ENCODE data around the gene UBE3C.
"Not testable (repeated sequence)": the region's sequence is repeated elsewhere in the genome, so short reads cannot be mapped to it uniquely, and the experiment has no call there.

Gene UBE3C

GRCh38 chr7:157155959-157156358 lies 17.2 kb downstream of the UBE3C start:
- H3K9ac ChIP-seq (ENCODE audit: low read length): no peak overlapping the region
- H3K27me3 ChIP-seq (ENCODE audit: control insufficient read depth, insufficient read depth, low read length): no peaks in the 10 kb centered on the region
- peaks cover 19% of the 10 kb centered on the region for H3K4me1 ChIP-seq (ENCODE audit: control insufficient read depth, insufficient read depth, low read length)
- no peak overlapping the region for H3K4me3 ChIP-seq (ENCODE audit: low read length)
- H3K9me3 ChIP-seq (ENCODE audit: control insufficient read depth, low read length): no peaks in the 10 kb centered on the region
- no peaks in the 10 kb centered on the region for H3K36me3 ChIP-seq (ENCODE audit: control insufficient read depth, insufficient read depth, low read length)

- Histone ChIP-seq H3K9me3 (ENCODE audit: control insufficient read depth, low read length) (no peaks in the 10 kb centered on the region), H3K4me3 (ENCODE audit: low read length) (no peak overlapping the region), H3K36me3 (ENCODE audit: control insufficient read depth, insufficient read depth, low read length) (no peaks in the 10 kb centered on the region), H3K4me1 (ENCODE audit: control insufficient read depth, insufficient read depth, low read length) (peaks cover 17% of the 10 kb centered on the region), H3K27me3 (ENCODE audit: control insufficient read depth, insufficient read depth, low read length) (no peaks in the 10 kb centered on the region), H3K9ac (ENCODE audit: low read length) (no peak overlapping the region)
Measured at GRCh38 chr7:157158400-157158799, 19.7 kb downstream of the UBE3C start.

DNA sequence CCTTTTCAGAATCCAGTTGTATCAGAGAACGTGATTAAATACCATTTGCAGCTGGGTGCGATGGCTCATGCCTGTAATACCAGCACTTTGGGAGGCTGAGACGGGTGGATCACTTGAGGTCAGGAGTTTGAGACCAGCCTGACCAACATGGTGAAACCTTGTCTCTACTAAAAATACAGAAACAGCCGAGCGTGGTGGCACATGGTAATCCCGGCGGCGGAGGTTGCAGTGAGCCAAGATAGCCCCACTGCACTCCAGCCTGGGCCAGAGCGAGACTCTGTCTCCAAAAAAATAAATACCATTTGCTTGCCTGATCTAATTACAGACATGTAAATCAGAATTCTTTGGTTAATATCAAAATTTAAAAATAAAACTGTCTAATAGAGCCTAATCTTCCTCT lies 20.8 kb downstream of the UBE3C start:
- not testable (repeated sequence) for H3K27me3 ChIP-seq (ENCODE audit: control insufficient read depth, insufficient read depth, low read length); H3K9me3 ChIP-seq (ENCODE audit: control insufficient read depth, low read length); H3K36me3 ChIP-seq (ENCODE audit: control insufficient read depth, insufficient read depth, low read length); H3K4me3 ChIP-seq (ENCODE audit: low read length); H3K9ac ChIP-seq (ENCODE audit: low read length)
- H3K4me1 ChIP-seq (ENCODE audit: control insufficient read depth, insufficient read depth, low read length): peaks cover 17% of the 10 kb centered on the region

DNA sequence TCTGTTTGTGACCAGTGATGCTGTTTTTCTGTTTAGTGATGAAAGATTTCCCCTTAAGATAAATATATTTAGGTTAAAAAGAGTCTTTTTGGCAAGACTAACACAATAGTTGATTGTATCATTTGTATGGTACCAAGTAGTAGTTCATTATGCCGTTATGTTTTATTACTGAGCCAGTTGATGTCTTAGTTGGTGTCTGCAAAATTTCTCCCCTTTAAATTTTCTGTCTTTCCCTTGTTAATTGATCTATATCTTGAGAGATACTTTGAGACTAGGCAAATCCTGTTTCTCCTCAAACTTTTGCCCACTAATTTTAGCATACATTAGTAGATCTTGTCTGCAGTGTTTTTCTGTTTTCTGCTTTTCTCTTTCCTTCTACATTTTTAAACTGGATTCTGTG lies 21.7 kb downstream of the UBE3C start:
- no peak overlapping the region for H3K4me3 ChIP-seq (ENCODE audit: low read length)
- no peaks in the 10 kb centered on the region for H3K36me3 ChIP-seq (ENCODE audit: control insufficient read depth, insufficient read depth, low read length)
- no peak overlapping the region for H3K9ac ChIP-seq (ENCODE audit: low read length)
- H3K27me3 ChIP-seq (ENCODE audit: control insufficient read depth, insufficient read depth, low read length): no peaks in the 10 kb centered on the region
- H3K9me3 ChIP-seq (ENCODE audit: control insufficient read depth, low read length): no peaks in the 10 kb centered on the region
- H3K4me1 ChIP-seq (ENCODE audit: control insufficient read depth, insufficient read depth, low read length): peaks cover 17% of the 10 kb centered on the region

DNA sequence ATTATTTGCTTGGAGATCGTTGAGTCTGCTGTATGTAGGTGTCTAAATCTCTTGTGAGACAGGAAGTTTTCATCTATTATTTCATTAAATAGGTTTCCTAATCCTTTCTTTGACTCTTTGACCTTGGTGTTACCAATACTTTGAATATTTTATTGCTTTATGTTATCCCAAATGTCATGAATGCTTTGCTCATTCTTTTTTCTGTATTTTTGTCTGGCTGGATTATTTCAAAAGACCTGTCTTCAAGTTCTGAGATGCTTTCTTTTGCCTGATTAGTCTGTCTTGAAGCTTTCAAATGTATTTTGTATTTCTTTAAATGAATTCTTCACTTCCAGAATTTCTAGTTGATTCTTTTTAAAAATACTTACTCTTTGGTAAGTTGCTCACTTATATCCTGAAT lies 27.3 kb downstream of the UBE3C start:
- Histone ChIP-seq H3K4me3 (ENCODE audit: low read length) (no peak overlapping the region), H3K9me3 (ENCODE audit: control insufficient read depth, low read length) (no peaks in the 10 kb centered on the region), H3K4me1 (ENCODE audit: control insufficient read depth, insufficient read depth, low read length) (no peaks in the 10 kb centered on the region), H3K36me3 (ENCODE audit: control insufficient read depth, insufficient read depth, low read length) (peaks cover 5% of the 10 kb centered on the region), H3K9ac (ENCODE audit: low read length) (no peak overlapping the region), H3K27me3 (ENCODE audit: control insufficient read depth, insufficient read depth, low read length) (no peaks in the 10 kb centered on the region)

- H3K4me3 ChIP-seq (ENCODE audit: low read length): no peak overlapping the region
- no peaks in the 10 kb centered on the region for H3K27me3 ChIP-seq (ENCODE audit: control insufficient read depth, insufficient read depth, low read length)
- no peaks in the 10 kb centered on the region for H3K9me3 ChIP-seq (ENCODE audit: control insufficient read depth, low read length)
- no peak overlapping the region for H3K9ac ChIP-seq (ENCODE audit: low read length)
- peaks cover 5% of the 10 kb centered on the region for H3K36me3 ChIP-seq (ENCODE audit: control insufficient read depth, insufficient read depth, low read length)
- H3K4me1 ChIP-seq (ENCODE audit: control insufficient read depth, insufficient read depth, low read length): no peaks in the 10 kb centered on the region
Measured at GRCh38 chr7:157168571-157168970, 29.8 kb downstream of the UBE3C start.

DNA sequence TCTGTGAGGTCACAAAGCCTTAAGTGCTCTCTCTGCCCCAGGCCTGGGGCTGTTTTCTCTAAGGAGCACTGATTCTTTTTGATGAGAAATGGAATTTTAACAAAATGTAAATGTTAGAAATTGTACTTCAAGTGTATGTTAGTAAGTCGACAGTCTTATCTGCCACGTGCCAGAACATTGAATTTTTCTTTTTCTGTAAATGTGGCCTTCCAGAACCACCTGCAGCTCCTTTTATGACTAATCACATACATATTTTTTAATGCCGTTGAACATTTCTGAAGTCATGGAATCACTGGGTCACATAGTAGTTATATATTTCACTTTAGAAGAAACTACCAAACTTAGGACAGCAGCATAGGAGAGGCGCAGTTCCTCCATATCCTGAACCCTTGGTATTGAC lies 38.0 kb downstream of the UBE3C start:
- H3K4me1 ChIP-seq (ENCODE audit: control insufficient read depth, insufficient read depth, low read length): no peaks in the 10 kb centered on the region
- no peaks in the 10 kb centered on the region for H3K27me3 ChIP-seq (ENCODE audit: control insufficient read depth, insufficient read depth, low read length)
- no peak overlapping the region for H3K4me3 ChIP-seq (ENCODE audit: low read length)
- H3K36me3 ChIP-seq (ENCODE audit: control insufficient read depth, insufficient read depth, low read length): peaks cover 5% of the 10 kb centered on the region
- H3K9ac ChIP-seq (ENCODE audit: low read length): no peak overlapping the region
- H3K9me3 ChIP-seq (ENCODE audit: control insufficient read depth, low read length): no peaks in the 10 kb centered on the region

- H3K4me1 ChIP-seq (ENCODE audit: control insufficient read depth, insufficient read depth, low read length): no peaks in the 10 kb centered on the region
- H3K9ac ChIP-seq (ENCODE audit: low read length): no peak overlapping the region
- no peaks in the 10 kb centered on the region for H3K9me3 ChIP-seq (ENCODE audit: control insufficient read depth, low read length)
- no peaks in the 10 kb centered on the region for H3K27me3 ChIP-seq (ENCODE audit: control insufficient read depth, insufficient read depth, low read length)
- H3K4me3 ChIP-seq (ENCODE audit: low read length): no peak overlapping the region
- peaks cover 5% of the 10 kb centered on the region for H3K36me3 ChIP-seq (ENCODE audit: control insufficient read depth, insufficient read depth, low read length)
Measured at GRCh38 chr7:157177333-157177982, 38.7 kb downstream of the UBE3C start.

GRCh38 chr7:157177983-157178381 lies 39.3 kb downstream of the UBE3C start:
- H3K27me3 ChIP-seq (ENCODE audit: control insufficient read depth, insufficient read depth, low read length): no peaks in the 10 kb centered on the region
- no peak overlapping the region for H3K9ac ChIP-seq (ENCODE audit: low read length)
- H3K4me1 ChIP-seq (ENCODE audit: control insufficient read depth, insufficient read depth, low read length): no peaks in the 10 kb centered on the region
- H3K9me3 ChIP-seq (ENCODE audit: control insufficient read depth, low read length): no peaks in the 10 kb centered on the region
- H3K36me3 ChIP-seq (ENCODE audit: control insufficient read depth, insufficient read depth, low read length): peaks cover 5% of the 10 kb centered on the region
- H3K4me3 ChIP-seq (ENCODE audit: low read length): no peak overlapping the region

- Histone ChIP-seq H3K4me1 (ENCODE audit: control insufficient read depth, insufficient read depth, low read length) (no peaks in the 10 kb centered on the region), H3K27me3 (ENCODE audit: control insufficient read depth, insufficient read depth, low read length) (no peaks in the 10 kb centered on the region), H3K9ac (ENCODE audit: low read length) (no peak overlapping the region), H3K36me3 (ENCODE audit: control insufficient read depth, insufficient read depth, low read length) (no peaks in the 10 kb centered on the region), H3K9me3 (ENCODE audit: control insufficient read depth, low read length) (no peaks in the 10 kb centered on the region), H3K4me3 (ENCODE audit: low read length) (no peak overlapping the region)
Measured at GRCh38 chr7:157183832-157184231, 45.1 kb downstream of the UBE3C start.

- Histone ChIP-seq H3K4me1 (ENCODE audit: control insufficient read depth, insufficient read depth, low read length) (no peaks in the 10 kb centered on the region), H3K36me3 (ENCODE audit: control insufficient read depth, insufficient read depth, low read length) (no peaks in the 10 kb centered on the region), H3K9ac (ENCODE audit: low read length) (no peak overlapping the region), H3K4me3 (ENCODE audit: low read length) (no peak overlapping the region), H3K9me3 (ENCODE audit: control insufficient read depth, low read length) (no peaks in the 10 kb centered on the region), H3K27me3 (ENCODE audit: control insufficient read depth, insufficient read depth, low read length) (no peaks in the 10 kb centered on the region)
Measured at GRCh38 chr7:157188091-157188665, 49.5 kb downstream of the UBE3C start.

DNA sequence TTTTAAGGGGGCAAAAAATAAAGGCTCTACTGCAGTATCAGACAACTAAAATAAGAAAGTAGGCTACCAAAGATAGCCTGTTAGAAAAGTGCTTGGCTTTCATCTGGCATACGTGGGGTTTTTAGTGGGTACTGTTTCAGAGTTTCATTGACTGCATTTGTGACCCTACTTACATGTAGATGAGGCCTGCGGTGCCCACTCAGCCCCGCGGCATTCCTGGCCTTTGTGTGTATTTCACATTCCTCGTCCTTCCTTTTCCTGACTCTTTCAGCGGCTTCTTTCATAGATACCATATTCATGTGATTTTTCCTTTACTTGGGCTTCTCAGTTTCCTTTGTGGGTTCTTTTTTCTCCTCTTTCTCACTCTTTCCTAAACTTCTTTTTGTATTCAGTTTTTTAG lies 50.7 kb downstream of the UBE3C start:
- Histone ChIP-seq H3K27me3 (ENCODE audit: control insufficient read depth, insufficient read depth, low read length) (no peaks in the 10 kb centered on the region), H3K9me3 (ENCODE audit: control insufficient read depth, low read length) (no peaks in the 10 kb centered on the region), H3K4me1 (ENCODE audit: control insufficient read depth, insufficient read depth, low read length) (no peaks in the 10 kb centered on the region), H3K9ac (ENCODE audit: low read length) (no peak overlapping the region), H3K36me3 (ENCODE audit: control insufficient read depth, insufficient read depth, low read length) (no peaks in the 10 kb centered on the region), H3K4me3 (ENCODE audit: low read length) (no peak overlapping the region)

GRCh38 chr7:157192861-157193260 lies 54.1 kb downstream of the UBE3C start:
- Histone ChIP-seq H3K4me1 (ENCODE audit: control insufficient read depth, insufficient read depth, low read length) (no peaks in the 10 kb centered on the region), H3K36me3 (ENCODE audit: control insufficient read depth, insufficient read depth, low read length) (no peaks in the 10 kb centered on the region), H3K9me3 (ENCODE audit: control insufficient read depth, low read length) (no peaks in the 10 kb centered on the region)

More at GRCh38 chr7:157192861-157193260, 54.1 kb downstream of the UBE3C start:
- Histone ChIP-seq H3K4me3 (ENCODE audit: low read length) (no peak overlapping the region), H3K9ac (ENCODE audit: low read length) (no peak overlapping the region), H3K27me3 (ENCODE audit: control insufficient read depth, insufficient read depth, low read length) (no peaks in the 10 kb centered on the region)
